ENCODE measurements around the gene DLD. TPM values are rescaled to one million over a fixed set of nuclear protein-coding genes. Genes with fewer than 3 reads are reported as not detected.

Gene DLD
- total and polyA plus RNA-seq, 2 of the 13 experiments (the other 11 are each of a cell fraction or from before 2014, with no cell fraction given): 56.8 to 95.2 TPM

- TF ChIP-seq PBX2 (CRISPR knock-in tag; IDR thresholded peaks at IDR 0.05) (no peak), ATF6 (CRISPR knock-in tag; conservative IDR thresholded peaks at IDR 0.05) (no peak), ZFP36 (IDR thresholded peaks at IDR 0.05; ENCODE audit: borderline replicate concordance, low read depth, low read length, partially characterized antibody) (no peak), ZNF772 (CRISPR knock-in tag; IDR thresholded peaks at IDR 0.05) (no peak), ZKSCAN8 (CRISPR knock-in tag; IDR thresholded peaks at IDR 0.05; ENCODE audit: borderline replicate concordance) (no peak), ZNF768 (CRISPR knock-in tag; IDR thresholded peaks at IDR 0.05) (no peak), KLF15 (CRISPR knock-in tag; IDR thresholded peaks at IDR 0.05; ENCODE audit: borderline replicate concordance) (no peak), ZNF629 (CRISPR knock-in tag; conservative IDR thresholded peaks at IDR 0.05) (no peak), HNRNPH1 (optimal IDR thresholded peaks at IDR 0.05; ENCODE audit: low read depth, low read length) (no peak), FOXA1 (IDR thresholded peaks at IDR 0.05) (no peak), FOXA1 (CRISPR knock-in tag; IDR thresholded peaks at IDR 0.05) (peak; percentile 39; the same call in 1 of the 2 replicates), ZFP41 (CRISPR knock-in tag; IDR thresholded peaks at IDR 0.05; ENCODE audit: borderline replicate concordance) (no peak), TCF7 (IDR thresholded peaks at IDR 0.05; ENCODE audit: low read depth) (peak; percentile 77), ZFAT (CRISPR knock-in tag; conservative IDR thresholded peaks at IDR 0.05) (no peak), KDM5B (CRISPR knock-in tag; IDR thresholded peaks at IDR 0.05; ENCODE audit: borderline replicate concordance) (no peak), ZNF432 (CRISPR knock-in tag; IDR thresholded peaks at IDR 0.05; ENCODE audit: borderline replicate concordance) (no peak), MIXL1 (CRISPR knock-in tag; IDR thresholded peaks at IDR 0.05) (0 out of 2 replicates have a peak, but pooled peaks have one; percentile 10), TEF (CRISPR knock-in tag; IDR thresholded peaks at IDR 0.05) (peak; percentile 43; the same call in 1 of the 2 replicates), CENPT (CRISPR knock-in tag; IDR thresholded peaks at IDR 0.05; ENCODE audit: low read depth) (no peak), RFX5 (IDR thresholded peaks at IDR 0.05; ENCODE audit: low read depth, low read length) (no peak), TFDP1 (CRISPR knock-in tag; IDR thresholded peaks at IDR 0.05; ENCODE audit: borderline replicate concordance) (no peak), ZNF616 (CRISPR knock-in tag; IDR thresholded peaks at IDR 0.05; ENCODE audit: low read depth) (no peak), ELK4 (CRISPR knock-in tag; IDR thresholded peaks at IDR 0.05; ENCODE audit: borderline replicate concordance) (no peak), ZNF614 (CRISPR knock-in tag; IDR thresholded peaks at IDR 0.05; ENCODE audit: borderline replicate concordance) (no peak)
These were observed 57.9 kb downstream of the DLD start (continued) for GRCh38 chr7:107948645-107949442.

All from HepG2 (cell line).